COR-L47 (cell line): ENCODE measurements around the gene DCUN1D2.

Experiments used
- DNase-seq: peaks from one replicate; lab custom pipeline; 2025; lab: John Stamatoyannopoulos, UW

DCUN1D2 gene

GRCh38 chr13:113407103-113407530 lies 83.4 kb downstream of the DCUN1D2 start:
- DNase-seq = no peak

GRCh38 chr13:113406321-113407102 lies 84.0 kb downstream of the DCUN1D2 start:
- no peak for DNase-seq
